Measurements from ENCODE around the gene PYROXD2.
A peak's percentile ranks its signal among the peaks of the same experiment; 100 is the strongest.

The PYROXD2 gene

DNA sequence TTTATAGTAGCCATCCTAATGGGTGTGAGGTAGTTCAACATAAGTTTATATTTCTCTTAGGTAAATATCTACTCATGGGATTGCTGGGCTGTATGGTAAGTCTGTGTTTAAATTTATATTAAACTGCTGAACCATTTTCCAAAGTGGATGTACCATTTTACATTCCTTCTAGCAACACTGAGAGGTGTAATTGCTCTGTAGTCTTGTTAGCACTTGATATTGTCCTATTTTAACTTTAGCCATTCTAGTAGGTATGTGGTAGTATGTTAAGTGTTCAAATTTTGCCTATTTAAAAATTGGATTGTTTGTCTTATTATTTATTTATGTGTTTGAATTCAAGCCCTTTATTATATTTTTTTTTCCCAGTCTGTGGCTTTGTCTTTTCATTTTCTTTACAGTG lies 34.3 kb upstream of the PYROXD2 start:
- H3K27me3 ChIP-seq (ENCODE audit: low read depth, low read length): no peaks in the 10 kb centered on the region
- peaks cover 9% of the 10 kb centered on the region for H3K36me3 ChIP-seq (replicated peaks; ENCODE audit: low read depth, low read length)
- no peak overlapping the region for H3K9ac ChIP-seq (ENCODE audit: low read length)
- 0 out of 2 replicates have a peak, but pooled peaks cover 3% of the 10 kb centered on the region for H4K20me1 ChIP-seq (ENCODE audit: insufficient read depth, low read length)
- TF ChIP-seq, protein P1, sequence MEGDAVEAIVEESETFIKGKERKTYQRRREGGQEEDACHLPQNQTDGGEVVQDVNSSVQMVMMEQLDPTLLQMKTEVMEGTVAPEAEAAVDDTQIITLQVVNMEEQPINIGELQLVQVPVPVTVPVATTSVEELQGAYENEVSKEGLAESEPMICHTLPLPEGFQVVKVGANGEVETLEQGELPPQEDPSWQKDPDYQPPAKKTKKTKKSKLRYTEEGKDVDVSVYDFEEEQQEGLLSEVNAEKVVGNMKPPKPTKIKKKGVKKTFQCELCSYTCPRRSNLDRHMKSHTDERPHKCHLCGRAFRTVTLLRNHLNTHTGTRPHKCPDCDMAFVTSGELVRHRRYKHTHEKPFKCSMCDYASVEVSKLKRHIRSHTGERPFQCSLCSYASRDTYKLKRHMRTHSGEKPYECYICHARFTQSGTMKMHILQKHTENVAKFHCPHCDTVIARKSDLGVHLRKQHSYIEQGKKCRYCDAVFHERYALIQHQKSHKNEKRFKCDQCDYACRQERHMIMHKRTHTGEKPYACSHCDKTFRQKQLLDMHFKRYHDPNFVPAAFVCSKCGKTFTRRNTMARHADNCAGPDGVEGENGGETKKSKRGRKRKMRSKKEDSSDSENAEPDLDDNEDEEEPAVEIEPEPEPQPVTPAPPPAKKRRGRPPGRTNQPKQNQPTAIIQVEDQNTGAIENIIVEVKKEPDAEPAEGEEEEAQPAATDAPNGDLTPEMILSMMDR (IDR thresholded peaks at IDR 0.05; ENCODE audit: low read depth, low read length): no peak
- no peak for TF ChIP-seq EZH2phosphoT487 (IDR thresholded peaks at IDR 0.05; ENCODE audit: low read depth)
- no peak overlapping the region for H3K4me2 ChIP-seq (ENCODE audit: low read length)
- no peak overlapping the region for H2AFZ ChIP-seq (ENCODE audit: low read depth, low read length)
- H3K9me3 ChIP-seq (ENCODE audit: insufficient read depth, low read length): no peaks in the 10 kb centered on the region
- H3K79me2 ChIP-seq (ENCODE audit: low read length): peaks cover 26% of the 10 kb centered on the region
- H3K4me3 ChIP-seq (ENCODE audit: low read length): no peak overlapping the region
- peaks cover 20% of the 10 kb centered on the region for H3K4me1 ChIP-seq (ENCODE audit: low read length)
- H3K27ac ChIP-seq (ENCODE audit: low read length): no peak overlapping the region

- TF ChIP-seq, protein P1 (IDR thresholded peaks at IDR 0.05; ENCODE audit: low read depth, low read length): no peak
- TF ChIP-seq EZH2phosphoT487 (IDR thresholded peaks at IDR 0.05; ENCODE audit: low read depth): no peak
- peak within 1 kb of the TSS; percentile 57 for H2AFZ ChIP-seq (ENCODE audit: low read depth, low read length)
- H3K27me3 ChIP-seq (ENCODE audit: low read depth, low read length): no peaks in the 10 kb centered on the region
- peaks cover 19% of the 10 kb centered on the region for H3K36me3 ChIP-seq (replicated peaks; ENCODE audit: low read depth, low read length)
- peak within 1 kb of the TSS; percentile 88 for H3K4me3 ChIP-seq (ENCODE audit: low read length)
- peaks cover 30% of the 10 kb centered on the region for H3K79me2 ChIP-seq (ENCODE audit: low read length)
- peak within 1 kb of the TSS; percentile 89 for H3K4me2 ChIP-seq (ENCODE audit: low read length)
- H3K9me3 ChIP-seq (ENCODE audit: insufficient read depth, low read length): no peaks in the 10 kb centered on the region
- peaks cover 23% of the 10 kb centered on the region for H3K4me1 ChIP-seq (ENCODE audit: low read length)
- peak within 1 kb of the TSS; percentile 88 for H3K9ac ChIP-seq (ENCODE audit: low read length)
- 0 out of 2 replicates have a peak, but pooled peaks cover 3% of the 10 kb centered on the region for H4K20me1 ChIP-seq (ENCODE audit: insufficient read depth, low read length)
- H3K27ac ChIP-seq (ENCODE audit: low read length): peak within 1 kb of the TSS; percentile 59
These were observed 31.8 kb upstream of the PYROXD2 start, which contains the start of gene HPS1 for GRCh38 chr10:98446661-98447221. HPS1 (minus strand) TSS chr10:98446935; CDS start chr10:98443240, 3,695 bp downstream.

DNA sequence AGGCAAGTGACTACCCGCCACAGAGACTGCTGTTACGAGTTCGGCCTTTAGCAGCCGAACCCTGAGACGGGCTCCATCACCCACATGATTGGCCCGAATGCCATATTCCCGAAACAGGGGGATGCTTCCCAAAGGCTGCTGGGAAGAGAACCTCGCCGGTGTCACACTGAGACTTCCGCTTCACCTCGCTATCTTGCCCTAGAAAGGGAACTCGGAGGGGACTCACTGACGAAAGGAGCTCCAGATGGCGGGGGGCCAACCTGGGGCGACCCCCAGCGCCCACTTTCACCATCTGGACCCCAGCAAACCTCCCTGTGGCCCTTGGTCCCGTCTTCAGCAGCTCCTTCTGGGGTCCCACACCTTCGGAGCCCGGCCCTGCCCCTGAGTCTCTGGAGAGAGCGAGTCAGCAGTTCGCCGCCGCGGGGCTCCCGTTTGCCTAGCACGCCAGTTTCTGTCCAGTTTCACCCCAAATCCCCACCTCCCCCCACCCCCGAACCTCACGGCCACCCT lies 31.2 kb upstream of the PYROXD2 start:
- Histone ChIP-seq H3K9me3 (ENCODE audit: insufficient read depth, low read length) (no peaks in the 10 kb centered on the region), H3K9ac (ENCODE audit: low read length) (peak overlapping the region; percentile 88), H3K79me2 (ENCODE audit: low read length) (peaks cover 30% of the 10 kb centered on the region), H3K36me3 (replicated peaks; ENCODE audit: low read depth, low read length) (peaks cover 19% of the 10 kb centered on the region), H3K4me2 (ENCODE audit: low read length) (peak overlapping the region; percentile 89), H3K27ac (ENCODE audit: low read length) (peak overlapping the region; percentile 59), H3K4me1 (ENCODE audit: low read length) (peaks cover 27% of the 10 kb centered on the region), H4K20me1 (ENCODE audit: insufficient read depth, low read length) (0 out of 2 replicates have a peak, but pooled peaks cover 3% of the 10 kb centered on the region), H3K4me3 (ENCODE audit: low read length) (peak overlapping the region; percentile 88), H2AFZ (ENCODE audit: low read depth, low read length) (no peak overlapping the region; the same call in 1 of the 2 replicates), H3K27me3 (ENCODE audit: low read depth, low read length) (no peaks in the 10 kb centered on the region)
- TF ChIP-seq EZH2phosphoT487 (IDR thresholded peaks at IDR 0.05; ENCODE audit: low read depth): no peak
- TF ChIP-seq, protein P1 (IDR thresholded peaks at IDR 0.05; ENCODE audit: low read depth, low read length): no peak

GRCh38 chr10:98445200-98445812 lies 30.3 kb upstream of the PYROXD2 start:
- H3K27me3 ChIP-seq (ENCODE audit: low read depth, low read length): no peaks in the 10 kb centered on the region
- peak overlapping the region; percentile 88 for H3K4me3 ChIP-seq (ENCODE audit: low read length)
- 0 out of 2 replicates have a peak, but pooled peaks cover 3% of the 10 kb centered on the region for H4K20me1 ChIP-seq (ENCODE audit: insufficient read depth, low read length)
- peaks cover 23% of the 10 kb centered on the region for H3K36me3 ChIP-seq (replicated peaks; ENCODE audit: low read depth, low read length)
- H3K4me2 ChIP-seq (ENCODE audit: low read length): peak overlapping the region; percentile 89
- peaks cover 34% of the 10 kb centered on the region for H3K4me1 ChIP-seq (ENCODE audit: low read length)
- TF ChIP-seq, protein P1 (IDR thresholded peaks at IDR 0.05; ENCODE audit: low read depth, low read length): no peak
- no peak for TF ChIP-seq EZH2phosphoT487 (IDR thresholded peaks at IDR 0.05; ENCODE audit: low read depth)
- no peak overlapping the region for H2AFZ ChIP-seq (ENCODE audit: low read depth, low read length)
- H3K9ac ChIP-seq (ENCODE audit: low read length): peak overlapping the region; percentile 88
- H3K79me2 ChIP-seq (ENCODE audit: low read length): peaks cover 30% of the 10 kb centered on the region
- no peaks in the 10 kb centered on the region for H3K9me3 ChIP-seq (ENCODE audit: insufficient read depth, low read length)
- H3K27ac ChIP-seq (ENCODE audit: low read length): no peak overlapping the region
